Measurements from ENCODE around the gene CACNA1G.
A peak's percentile ranks its signal among the peaks of the same experiment; 100 is the strongest.

CACNA1G gene

GRCh38 chr17:50547736-50548083 lies 12.8 kb upstream of the CACNA1G start:
- DNase-seq: no peak
- H3K36me3 Mint-ChIP-seq: peaks cover 3 to 14% of the 10 kb centered on the region in 2 donors
- H3K9me3 Mint-ChIP-seq: no peaks in the 10 kb centered on the region
- peaks cover 12 to 25% of the 10 kb centered on the region in 2 donors for H3K27me3 Mint-ChIP-seq
- no peak for ATAC-seq (replicated peaks)
- H3K27ac Mint-ChIP-seq: peak overlapping the region; percentile 75
- peaks cover 9 to 20% of the 10 kb centered on the region in 2 donors for H3K4me1 Mint-ChIP-seq
- H3K4me3 Mint-ChIP-seq: peak overlapping the region; percentile 83 to 87

- Mint-ChIP-seq H3K9me3 (no peaks in the 10 kb centered on the region), H3K36me3 (peaks cover 3 to 20% of the 10 kb centered on the region in 2 donors), H3K4me3 (no peak overlapping the region), H3K4me1 (peaks cover 8 to 20% of the 10 kb centered on the region in 2 donors), H3K27me3 (peaks cover 10 to 24% of the 10 kb centered on the region in 2 donors), H3K27ac (no peak overlapping the region)
- DNase-seq (no peak), ATAC-seq (replicated peaks) (no peak)
Measured at GRCh38 chr17:50548831-50549230, 11.7 kb upstream of the CACNA1G start.

- Mint-ChIP-seq H3K27me3 (peaks cover 5 to 18% of the 10 kb centered on the region in 2 donors), H3K9me3 (no peaks in the 10 kb centered on the region), H3K4me3 (no peak overlapping the region), H3K27ac (no peak overlapping the region), H3K4me1 (peaks cover 8 to 20% of the 10 kb centered on the region in 2 donors), H3K36me3 (peaks cover 3 to 20% of the 10 kb centered on the region in 2 donors)
- DNase-seq (no peak), ATAC-seq (replicated peaks) (no peak)
Measured at GRCh38 chr17:50549256-50549941, 11.1 kb upstream of the CACNA1G start.

GRCh38 chr17:50549969-50550368 lies 10.5 kb upstream of the CACNA1G start:
- H3K27ac Mint-ChIP-seq: no peak overlapping the region
- peaks cover 0 to 15% of the 10 kb centered on the region in 2 donors for H3K27me3 Mint-ChIP-seq
- no peak for DNase-seq
- H3K36me3 Mint-ChIP-seq: peaks cover 3 to 25% of the 10 kb centered on the region in 2 donors
- H3K4me1 Mint-ChIP-seq: peaks cover 8 to 20% of the 10 kb centered on the region in 2 donors
- H3K9me3 Mint-ChIP-seq: no peaks in the 10 kb centered on the region
- H3K4me3 Mint-ChIP-seq: no peak overlapping the region
- no peak for ATAC-seq (replicated peaks)

GRCh38 chr17:50550661-50551432 lies 9.7 kb upstream of the CACNA1G start:
- Mint-ChIP-seq H3K4me1 (peaks cover 8 to 20% of the 10 kb centered on the region in 2 donors), H3K9me3 (no peaks in the 10 kb centered on the region), H3K27ac (no peak overlapping the region), H3K27me3 (peaks cover 0 to 12% of the 10 kb centered on the region in 2 donors), H3K4me3 (no peak overlapping the region), H3K36me3 (peaks cover 7 to 31% of the 10 kb centered on the region in 2 donors)
- no peak for ATAC-seq (replicated peaks)
- DNase-seq: no peak

GRCh38 chr17:50551433-50551815 lies 9.1 kb upstream of the CACNA1G start:
- peaks cover 7 to 33% of the 10 kb centered on the region in 2 donors for H3K36me3 Mint-ChIP-seq
- ATAC-seq (replicated peaks): no peak
- peaks cover 8 to 17% of the 10 kb centered on the region in 2 donors for H3K4me1 Mint-ChIP-seq
- no peaks in the 10 kb centered on the region for H3K9me3 Mint-ChIP-seq
- peaks cover 2 to 10% of the 10 kb centered on the region in 2 donors for H3K27me3 Mint-ChIP-seq
- no peak overlapping the region for H3K27ac Mint-ChIP-seq
- H3K4me3 Mint-ChIP-seq: no peak overlapping the region
- DNase-seq: no peak

GRCh38 chr17:50551884-50552283 lies 8.6 kb upstream of the CACNA1G start:
- peaks cover 6 to 15% of the 10 kb centered on the region in 2 donors for H3K27me3 Mint-ChIP-seq
- no peaks in the 10 kb centered on the region for H3K9me3 Mint-ChIP-seq
- no peak overlapping the region for H3K4me3 Mint-ChIP-seq

GRCh38 chr17:50554201-50554600 lies 6.3 kb upstream of the CACNA1G start:
- peaks cover 7 to 36% of the 10 kb centered on the region in 2 donors for H3K36me3 Mint-ChIP-seq
- ATAC-seq (replicated peaks) (no peak), DNase-seq (no peak)
- H3K27ac Mint-ChIP-seq: no peak overlapping the region
- H3K27me3 Mint-ChIP-seq: peaks cover 27 to 33% of the 10 kb centered on the region in 2 donors
- peaks cover 9 to 11% of the 10 kb centered on the region in 2 donors for H3K4me1 Mint-ChIP-seq
- no peak overlapping the region for H3K4me3 Mint-ChIP-seq
- no peaks in the 10 kb centered on the region for H3K9me3 Mint-ChIP-seq

More at GRCh38 chr17:50551884-50552283, 8.6 kb upstream of the CACNA1G start:
- no peak overlapping the region for H3K27ac Mint-ChIP-seq
- no peak for DNase-seq
- H3K36me3 Mint-ChIP-seq: peaks cover 7 to 37% of the 10 kb centered on the region in 2 donors
- H3K4me1 Mint-ChIP-seq: peaks cover 6 to 13% of the 10 kb centered on the region in 2 donors
- no peak for ATAC-seq (replicated peaks)

- peaks cover 13 to 23% of the 10 kb centered on the region in 2 donors for H3K4me1 Mint-ChIP-seq
- H3K36me3 Mint-ChIP-seq: peaks cover 3 to 23% of the 10 kb centered on the region in 2 donors
- no peaks in the 10 kb centered on the region for H3K9me3 Mint-ChIP-seq
- peaks cover 43 to 45% of the 10 kb centered on the region in 2 donors for H3K27me3 Mint-ChIP-seq
- H3K4me3 Mint-ChIP-seq: no peak overlapping the region
- no peak overlapping the region for H3K27ac Mint-ChIP-seq
- DNase-seq: no peak
- no peak for ATAC-seq (replicated peaks)
Measured at GRCh38 chr17:50556803-50557202, 3.7 kb upstream of the CACNA1G start.

GRCh38 chr17:50557630-50558029 lies 2.9 kb upstream of the CACNA1G start:
- peaks cover 51 to 52% of the 10 kb centered on the region in 2 donors for H3K27me3 Mint-ChIP-seq

GRCh38 chr17:50558091-50558490 lies 2.4 kb upstream of the CACNA1G start:
- peaks cover 53 to 56% of the 10 kb centered on the region in 2 donors for H3K27me3 Mint-ChIP-seq
- H3K4me3 Mint-ChIP-seq: peak overlapping the region; percentile 52 to 90
- H3K36me3 Mint-ChIP-seq: peaks cover 3 to 22% of the 10 kb centered on the region in 2 donors
- ATAC-seq (replicated peaks) (no peak), DNase-seq (no peak)
- H3K9me3 Mint-ChIP-seq: no peaks in the 10 kb centered on the region
- H3K27ac Mint-ChIP-seq: no peak overlapping the region
- peaks cover 18 to 31% of the 10 kb centered on the region in 2 donors for H3K4me1 Mint-ChIP-seq

More at GRCh38 chr17:50557630-50558029, 2.9 kb upstream of the CACNA1G start:
- Mint-ChIP-seq H3K4me3 (no peak overlapping the region), H3K9me3 (no peaks in the 10 kb centered on the region), H3K27ac (peak overlapping the region; percentile 62), H3K4me1 (peaks cover 18 to 31% of the 10 kb centered on the region in 2 donors), H3K36me3 (peaks cover 3 to 23% of the 10 kb centered on the region in 2 donors)
- DNase-seq: no peak
- no peak for ATAC-seq (replicated peaks)

GRCh38 chr17:50558581-50558940 lies 2.0 kb upstream of the CACNA1G start:
- H3K36me3 Mint-ChIP-seq: peaks cover 3 to 18% of the 10 kb centered on the region in 2 donors
- no peak for ATAC-seq (replicated peaks)
- no peak for DNase-seq
- H3K4me3 Mint-ChIP-seq: peak overlapping the region; percentile 84 to 90
- peak overlapping the region; percentile 73 for H3K27ac Mint-ChIP-seq
- no peaks in the 10 kb centered on the region for H3K9me3 Mint-ChIP-seq
- H3K27me3 Mint-ChIP-seq: peaks cover 57 to 61% of the 10 kb centered on the region in 2 donors
- peaks cover 18 to 31% of the 10 kb centered on the region in 2 donors for H3K4me1 Mint-ChIP-seq

GRCh38 chr17:50558941-50559614 lies 1.4 kb upstream of the CACNA1G start:
- ATAC-seq (replicated peaks) (peak in 1 of 2 donors; percentile 14), DNase-seq (no peak)
- H3K9me3 Mint-ChIP-seq: no peaks in the 10 kb centered on the region
- H3K27ac Mint-ChIP-seq: peak overlapping the region; percentile 73
- H3K27me3 Mint-ChIP-seq: peaks cover 62 to 66% of the 10 kb centered on the region in 2 donors
- H3K36me3 Mint-ChIP-seq: peaks cover 3 to 17% of the 10 kb centered on the region in 2 donors
- H3K4me1 Mint-ChIP-seq: peaks cover 18 to 31% of the 10 kb centered on the region in 2 donors
- H3K4me3 Mint-ChIP-seq: peak overlapping the region; percentile 84 to 90

- ATAC-seq (replicated peaks) (peak; percentile 50 to 57), DNase-seq (no peak)
- Mint-ChIP-seq H3K4me3 (peak overlapping the region; percentile 84 to 90), H3K27me3 (peaks cover 68 to 69% of the 10 kb centered on the region in 2 donors), H3K27ac (peak overlapping the region; percentile 25), H3K36me3 (peaks cover 3 to 14% of the 10 kb centered on the region in 2 donors), H3K9me3 (no peaks in the 10 kb centered on the region), H3K4me1 (peaks cover 18 to 33% of the 10 kb centered on the region in 2 donors)
Measured at GRCh38 chr17:50559674-50560184, 786 bp upstream of the CACNA1G start.

Measured in stimulated activated naive B cell treated with anti-CD40 and anti-IgM and Interleukin-4, amounts not matched to agents 10 μg/mL and 1 μg/mL and 100 μg/mL, for 72 hours (primary cell).